D721Med (cell line): ENCODE data around the gene TRIM37.
"Not testable (repeated sequence)": the region's sequence is repeated elsewhere in the genome, so short reads cannot be mapped to it uniquely, and the experiment has no call there.

Experiments used
- DNase-seq: peaks from one replicate; pipeline ENCODE4 v3.0.0; 2011; ENCODE audit warnings: low spot score; ENCODE audit not compliant: insufficient read length
- FAIRE-seq: peaks from 2 replicates; lab custom pipeline; 2011; peaks lifted over from hg19 to GRCh38; lab: Jason Lieb, UNC
- TF ChIP-seq, protein P1 (sequence below): IDR thresholded peaks from 2 replicates; pipeline ENCODE4 v1.5.1; 2012; ENCODE audit warnings: mild to moderate bottlenecking, control low read depth; ENCODE audit not compliant: insufficient read depth; ENCODE audit errors: missing control alignments

The TRIM37 gene

DNA sequence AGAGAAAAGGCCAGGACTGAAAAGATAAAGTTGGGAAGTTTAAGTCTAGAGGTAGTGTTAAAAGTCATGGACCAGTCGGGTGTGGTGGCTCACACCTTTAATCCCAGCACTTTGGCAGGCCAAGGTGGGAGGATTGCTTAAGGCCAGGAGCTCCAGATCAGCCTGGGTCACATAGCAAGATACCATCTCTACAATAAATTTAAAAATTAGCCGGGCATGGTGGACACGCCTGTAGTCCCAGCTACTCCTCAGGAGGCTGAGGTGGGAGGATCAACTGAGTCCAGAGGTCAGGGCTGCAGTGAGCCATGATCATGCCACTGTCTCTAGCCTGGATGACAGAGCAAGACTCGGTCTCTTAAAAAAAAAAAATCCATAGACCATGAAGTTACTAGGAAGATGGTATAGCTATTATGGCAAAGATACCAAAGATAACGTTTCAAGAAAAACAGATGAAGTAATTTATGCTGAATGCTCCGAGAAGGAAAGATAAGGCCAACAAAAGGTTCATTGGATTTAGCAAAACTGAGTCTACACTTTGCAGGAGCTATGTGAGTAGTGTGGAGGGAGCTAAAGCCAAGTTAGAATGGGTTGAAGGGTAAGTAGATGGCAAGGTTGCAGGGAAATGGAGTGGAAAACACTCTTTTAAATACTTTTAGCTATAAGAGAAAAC lies 11.7 kb downstream of the TRIM37 start:
- TF ChIP-seq, protein P1, sequence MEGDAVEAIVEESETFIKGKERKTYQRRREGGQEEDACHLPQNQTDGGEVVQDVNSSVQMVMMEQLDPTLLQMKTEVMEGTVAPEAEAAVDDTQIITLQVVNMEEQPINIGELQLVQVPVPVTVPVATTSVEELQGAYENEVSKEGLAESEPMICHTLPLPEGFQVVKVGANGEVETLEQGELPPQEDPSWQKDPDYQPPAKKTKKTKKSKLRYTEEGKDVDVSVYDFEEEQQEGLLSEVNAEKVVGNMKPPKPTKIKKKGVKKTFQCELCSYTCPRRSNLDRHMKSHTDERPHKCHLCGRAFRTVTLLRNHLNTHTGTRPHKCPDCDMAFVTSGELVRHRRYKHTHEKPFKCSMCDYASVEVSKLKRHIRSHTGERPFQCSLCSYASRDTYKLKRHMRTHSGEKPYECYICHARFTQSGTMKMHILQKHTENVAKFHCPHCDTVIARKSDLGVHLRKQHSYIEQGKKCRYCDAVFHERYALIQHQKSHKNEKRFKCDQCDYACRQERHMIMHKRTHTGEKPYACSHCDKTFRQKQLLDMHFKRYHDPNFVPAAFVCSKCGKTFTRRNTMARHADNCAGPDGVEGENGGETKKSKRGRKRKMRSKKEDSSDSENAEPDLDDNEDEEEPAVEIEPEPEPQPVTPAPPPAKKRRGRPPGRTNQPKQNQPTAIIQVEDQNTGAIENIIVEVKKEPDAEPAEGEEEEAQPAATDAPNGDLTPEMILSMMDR, result no peak
- DNase-seq, result no peak
- no peak for FAIRE-seq

DNA sequence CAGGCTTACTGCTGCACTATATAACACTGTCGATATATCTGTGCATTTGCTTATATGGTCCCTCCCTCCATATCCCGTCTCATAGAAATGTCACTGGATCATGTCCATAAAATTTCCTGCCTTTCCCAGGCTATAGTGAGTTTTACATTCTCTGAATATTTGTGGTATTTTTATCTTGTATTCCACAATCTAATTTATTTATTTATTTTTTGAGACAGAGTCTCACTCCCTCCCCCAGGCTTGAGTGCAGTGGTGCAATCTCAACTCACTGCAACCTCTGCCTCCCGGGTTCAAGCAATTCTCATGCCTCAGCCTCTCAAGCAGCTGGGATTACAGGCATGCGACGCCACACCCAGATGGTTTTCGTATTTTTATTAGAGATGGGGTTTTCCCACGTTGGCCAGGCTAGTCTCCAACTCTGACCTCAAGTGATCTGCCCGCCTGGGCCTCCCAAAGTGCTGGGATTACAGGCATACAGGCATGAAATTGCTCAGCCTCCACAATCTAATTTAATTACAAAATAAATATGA lies 12.9 kb downstream of the TRIM37 start:
- DNase-seq (no peak), FAIRE-seq (no peak)
- TF ChIP-seq, protein P1, result no peak

DNA sequence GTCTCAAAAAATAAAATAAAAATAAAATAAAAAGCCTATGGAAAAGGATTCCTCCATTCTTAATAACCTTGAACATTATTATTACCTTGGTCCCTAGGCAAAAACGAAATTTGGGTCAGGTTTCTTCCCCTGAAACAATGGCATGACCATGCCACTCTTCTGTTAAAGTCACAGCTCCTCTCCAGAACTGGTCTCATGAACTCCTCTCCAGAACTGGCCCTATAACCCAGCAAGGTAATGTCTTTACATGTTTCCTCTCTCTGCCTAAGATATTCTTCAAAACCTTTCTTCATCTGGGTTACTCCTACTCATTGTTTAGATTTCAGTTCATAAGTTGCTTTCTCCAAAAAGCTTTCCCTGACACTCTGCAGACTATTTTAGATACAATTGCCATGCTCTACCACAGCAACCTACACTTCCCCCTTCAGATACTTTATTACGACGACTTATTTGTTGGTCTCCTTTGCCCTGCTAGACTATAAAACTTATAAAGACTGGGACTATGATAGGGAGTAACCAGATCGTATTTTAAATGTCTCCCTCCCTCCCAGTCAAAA lies 13.5 kb downstream of the TRIM37 start:
- TF ChIP-seq, protein P1, result no peak
- FAIRE-seq (no peak), DNase-seq (no peak)

DNA sequence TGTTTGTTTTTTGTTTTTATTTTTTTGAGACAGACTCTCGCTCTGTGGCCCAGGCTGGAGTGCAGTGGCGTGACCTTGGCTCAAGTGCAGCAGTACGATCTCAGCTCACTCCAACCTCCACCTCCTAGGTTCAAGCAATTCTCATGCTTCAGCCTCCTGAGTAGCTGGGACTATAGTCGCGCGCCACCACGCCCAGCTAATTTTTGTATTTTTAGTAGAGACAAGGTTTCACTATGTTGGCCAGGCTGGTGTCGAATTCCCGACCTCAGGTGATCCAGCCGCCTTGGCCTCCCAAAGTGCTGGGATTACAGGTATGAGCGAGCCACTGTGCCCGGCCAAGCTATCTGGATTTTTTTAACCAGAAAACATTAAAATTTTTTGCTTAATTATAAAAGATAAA lies 16.1 kb downstream of the TRIM37 start:
- not testable (repeated sequence) for FAIRE-seq, DNase-seq

DNA sequence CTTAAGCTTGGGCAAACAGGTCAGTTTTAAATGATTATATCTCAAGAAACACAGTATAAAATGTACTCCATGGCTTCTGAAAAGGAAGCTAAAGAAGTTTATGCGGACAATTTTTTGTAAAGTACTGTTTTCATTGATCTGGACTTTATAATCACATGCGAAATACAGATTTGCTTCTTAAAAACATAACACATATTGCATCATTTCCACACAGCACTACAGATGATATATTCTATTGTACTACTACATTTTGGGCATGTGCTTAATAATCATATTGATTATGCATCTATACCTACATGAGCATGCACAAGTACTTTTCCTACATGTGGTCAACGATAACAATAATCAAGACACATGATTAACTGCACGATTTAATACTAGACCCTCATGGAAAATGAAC lies 22.5 kb downstream of the TRIM37 start:
- TF ChIP-seq, protein P1, result no peak
- no peak for FAIRE-seq
- DNase-seq, result no peak

DNA sequence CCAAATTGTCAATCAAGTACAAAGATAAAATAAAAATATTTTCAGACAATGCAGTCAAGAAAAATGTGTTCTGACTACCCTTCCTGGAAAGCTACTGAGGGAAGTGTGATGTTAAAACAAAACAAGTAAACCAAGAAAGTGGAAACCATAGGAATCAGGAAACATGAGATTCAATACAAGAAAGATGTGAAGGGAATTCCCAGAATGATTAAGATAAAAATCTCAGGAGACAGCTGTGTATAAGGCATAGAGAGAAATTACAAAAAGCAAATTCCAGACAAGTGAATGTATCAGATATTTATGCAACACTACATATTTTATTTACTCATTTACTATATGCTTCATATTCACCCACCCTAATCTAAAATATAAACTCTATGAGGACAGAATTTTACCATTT lies 32.2 kb downstream of the TRIM37 start:
- TF ChIP-seq, protein P1, result no peak
- DNase-seq (no peak), FAIRE-seq (no peak)

DNA sequence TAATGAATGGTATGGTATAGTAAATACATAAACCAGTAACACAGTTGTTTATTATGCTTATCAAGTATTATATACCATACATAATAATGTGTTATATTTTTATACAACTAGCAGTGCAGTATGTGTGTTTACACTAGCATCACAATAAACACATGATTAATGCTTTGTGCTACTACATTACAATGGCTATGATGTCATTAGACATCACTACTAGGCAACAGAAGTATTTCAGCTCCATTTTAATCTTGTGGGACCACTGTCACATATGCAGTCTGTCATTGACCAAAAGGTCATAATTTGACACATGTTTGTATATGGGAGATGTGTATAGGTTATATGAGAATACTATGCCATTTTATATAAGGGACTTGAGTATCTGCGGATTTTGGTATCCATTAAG lies 32.7 kb downstream of the TRIM37 start:
- TF ChIP-seq, protein P1, result no peak
- DNase-seq, result no peak
- FAIRE-seq, result no peak
